Hematopoietic multipotent progenitor cell treated with erythropoietin and hydrocortisone succinate and interleukin-3 and kit ligand, for 4 days (in vitro differentiated cells): ENCODE measurements around the gene MCUR1.
"Not testable (repeated sequence)": the region's sequence is repeated elsewhere in the genome, so short reads cannot be mapped to it uniquely, and the experiment has no call there.

Experiments
- DNase-seq: peaks from one replicate; pipeline ENCODE4 v3.0.0-alpha.2; 2015

The MCUR1 gene

DNA sequence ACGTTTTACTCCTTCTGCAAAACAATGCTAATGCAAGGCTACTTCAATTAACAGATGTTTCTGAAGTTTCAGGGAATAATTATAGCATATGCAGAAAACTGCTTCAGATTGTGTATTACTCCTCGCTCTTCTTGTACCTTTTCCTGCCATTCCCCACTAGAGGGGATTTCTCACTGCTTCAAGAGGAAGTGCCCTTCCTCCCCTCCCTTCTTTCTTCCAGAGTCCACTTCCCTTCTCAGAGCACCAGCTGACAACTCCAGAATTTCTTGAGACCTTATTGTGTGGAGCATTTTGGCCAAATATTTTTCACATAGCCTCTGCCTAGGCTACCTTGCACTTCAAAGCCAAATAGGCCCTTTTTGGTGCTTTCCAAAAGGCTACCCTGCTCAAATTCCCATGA, 12.7 kb upstream of the MCUR1 start:
- no peak for DNase-seq

GRCh38 chr6:13825871-13826270, 11.5 kb upstream of the MCUR1 start:
- no peak for DNase-seq

GRCh38 chr6:13818341-13818740, 4.0 kb upstream of the MCUR1 start:
- DNase-seq = no peak

- peak; percentile 56 for DNase-seq
Measured at GRCh38 chr6:13814938-13815575, 700 bp upstream of the MCUR1 start.

DNA sequence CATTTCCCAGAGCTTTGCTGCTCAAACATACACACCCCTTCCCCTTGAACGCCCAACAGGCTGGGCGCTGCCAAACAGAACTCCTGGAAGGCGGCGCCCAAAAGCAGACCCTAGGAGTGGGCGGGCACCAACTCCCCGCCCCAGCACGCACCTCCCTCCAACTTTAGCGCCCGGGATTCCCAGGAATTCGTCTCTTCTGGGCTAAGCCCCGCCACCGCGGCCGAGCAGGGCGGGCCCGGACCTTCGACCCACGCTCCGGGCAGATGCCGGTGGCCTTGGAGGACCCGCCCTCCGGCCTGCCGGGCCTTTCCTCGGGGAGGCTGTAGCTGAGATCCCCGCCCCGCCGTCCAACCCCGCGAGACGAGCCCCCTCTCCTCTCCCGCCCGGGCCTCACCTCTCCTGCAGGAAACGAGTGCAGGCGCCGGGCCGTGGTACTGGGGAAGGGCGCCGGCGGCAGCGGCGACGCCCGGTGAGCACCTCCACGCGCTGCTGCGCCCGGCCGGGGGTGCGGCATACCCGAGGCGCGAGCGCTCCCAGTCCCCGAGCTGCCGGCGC, 659 bp downstream of the MCUR1 start:
- peak; percentile 78 for DNase-seq

- DNase-seq = no peak
Measured at GRCh38 chr6:13813026-13813425, 1.3 kb downstream of the MCUR1 start.

DNA sequence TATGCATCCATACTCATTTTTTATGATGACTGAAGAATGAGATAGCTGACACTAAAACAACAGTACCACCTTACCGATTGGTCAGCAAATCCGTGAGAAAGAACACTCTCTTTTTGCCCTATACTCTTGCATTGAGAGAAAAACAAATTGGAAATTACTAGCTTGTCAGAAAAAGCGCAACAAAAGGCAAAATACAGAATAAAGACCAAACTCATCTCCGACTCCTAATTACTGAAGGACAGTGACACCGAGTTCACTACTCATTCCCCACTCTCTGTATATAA, 2.1 kb downstream of the MCUR1 start:
- no peak for DNase-seq

GRCh38 chr6:13811627-13812358, 2.6 kb downstream of the MCUR1 start:
- peak; percentile 23 for DNase-seq

DNA sequence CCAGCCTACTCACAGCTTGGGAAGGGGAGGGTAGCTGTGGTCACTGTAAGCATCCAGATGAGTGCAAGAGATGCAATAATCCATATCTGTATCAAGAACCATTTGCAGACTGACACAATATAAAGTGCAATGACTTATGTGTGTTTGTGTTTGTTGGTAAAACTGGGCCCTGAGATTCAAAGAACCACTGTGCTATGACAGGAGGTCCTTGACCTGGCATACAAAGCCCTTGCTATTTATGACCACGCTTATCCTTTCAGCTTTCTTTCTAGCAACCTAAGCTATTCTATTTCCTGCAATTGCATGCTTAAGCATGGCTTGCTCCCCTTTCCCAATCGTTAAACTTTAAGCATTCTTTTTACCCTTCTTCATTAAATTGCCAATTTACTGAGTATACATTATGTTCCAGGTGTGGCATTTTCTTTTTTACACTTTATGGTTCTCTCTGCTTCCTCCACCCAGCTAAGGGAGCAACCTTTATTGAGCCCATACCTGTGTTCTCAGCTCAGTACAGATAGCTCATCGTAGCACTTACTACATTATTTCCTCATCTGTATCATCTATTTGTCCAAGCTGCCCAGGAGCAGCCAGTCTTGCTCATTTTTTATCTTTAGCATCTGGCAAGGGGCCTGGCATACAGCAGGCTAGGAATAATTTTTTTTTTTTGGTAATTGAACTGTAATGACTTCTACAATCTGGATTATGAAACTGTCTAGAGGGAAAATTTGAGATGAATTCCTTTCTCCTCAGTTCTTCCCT, 3.5 kb downstream of the MCUR1 start:
- no peak for DNase-seq

DNA sequence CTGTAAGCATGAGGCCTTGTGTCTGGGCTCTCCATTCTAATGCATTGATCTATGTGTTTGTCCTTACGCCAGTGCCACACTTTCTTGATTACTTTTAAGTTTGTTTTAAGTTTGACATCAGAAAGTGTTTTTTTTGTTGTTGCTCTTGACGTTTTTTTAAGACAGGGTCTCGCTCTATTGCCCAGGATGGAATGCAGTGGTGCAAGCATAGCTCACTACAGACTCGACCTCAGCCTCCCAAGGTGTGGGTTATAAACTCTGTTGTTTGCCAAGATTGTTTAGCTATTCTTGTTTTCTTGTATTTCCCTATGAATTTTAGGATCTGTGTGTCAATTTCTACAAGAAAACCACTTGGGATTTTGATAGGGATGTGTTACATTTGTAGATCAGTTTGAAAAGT, 5.6 kb downstream of the MCUR1 start:
- no peak for DNase-seq

GRCh38 chr6:13807696-13808095, 6.7 kb downstream of the MCUR1 start:
- peak; percentile 58 for DNase-seq

- DNase-seq = no peak
Measured at GRCh38 chr6:13803581-13803980, 10.8 kb downstream of the MCUR1 start.

DNA sequence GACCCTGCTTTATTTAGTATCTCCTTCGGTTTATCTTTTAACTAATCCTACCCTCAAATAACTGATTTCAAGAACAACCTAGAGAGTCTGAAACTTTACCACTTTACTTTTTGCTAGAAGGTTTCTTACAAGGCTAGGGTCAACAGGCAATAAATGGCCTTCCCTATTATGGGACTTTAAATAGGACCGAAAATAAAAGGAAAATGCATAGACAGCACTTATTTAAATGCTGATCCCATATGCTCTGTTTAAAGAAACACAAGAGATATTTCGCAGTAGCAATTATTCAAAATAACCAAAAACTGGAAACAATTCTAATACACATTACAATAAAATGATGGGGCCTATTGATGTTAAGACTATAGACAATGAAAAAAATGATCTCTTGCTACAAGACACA, 13.7 kb downstream of the MCUR1 start:
- DNase-seq = no peak

GRCh38 chr6:13796781-13797180, 17.6 kb downstream of the MCUR1 start:
- no peak for DNase-seq

DNA sequence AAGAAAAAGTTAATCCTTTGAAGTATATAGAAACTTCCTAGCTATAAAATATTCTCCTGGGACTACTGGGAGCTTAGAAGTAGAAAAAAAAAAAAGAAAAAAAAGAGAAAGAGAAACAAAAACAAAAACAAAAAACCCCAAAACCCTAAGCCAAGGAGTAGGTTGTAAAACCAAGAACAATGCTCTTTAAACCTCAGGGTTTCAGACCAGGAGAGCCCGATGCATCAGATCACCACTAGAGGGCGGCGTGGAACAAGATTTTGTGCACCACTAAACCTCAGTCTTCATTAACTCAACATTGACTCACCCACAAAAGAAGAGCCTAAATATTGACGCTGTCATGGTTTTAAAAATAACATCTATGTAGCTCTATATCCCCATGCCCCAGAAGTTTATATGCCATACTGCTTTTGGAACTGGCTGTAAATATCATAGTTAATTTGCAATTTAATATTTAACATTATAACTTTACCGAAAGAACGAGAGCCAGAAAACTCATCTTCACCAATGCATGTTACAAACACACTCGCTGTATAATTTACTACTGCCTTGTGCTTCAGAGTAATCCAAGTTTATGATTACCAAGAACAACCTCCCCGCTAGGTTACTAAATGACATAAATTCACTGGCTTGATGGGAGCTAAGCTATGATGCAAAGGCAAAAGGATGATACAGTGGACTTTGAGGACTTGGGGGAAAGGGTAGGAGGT, 19.2 kb downstream of the MCUR1 start:
- DNase-seq = peak; percentile 91

- DNase-seq = no peak
Measured at GRCh38 chr6:13794184-13794583, 20.2 kb downstream of the MCUR1 start.

DNA sequence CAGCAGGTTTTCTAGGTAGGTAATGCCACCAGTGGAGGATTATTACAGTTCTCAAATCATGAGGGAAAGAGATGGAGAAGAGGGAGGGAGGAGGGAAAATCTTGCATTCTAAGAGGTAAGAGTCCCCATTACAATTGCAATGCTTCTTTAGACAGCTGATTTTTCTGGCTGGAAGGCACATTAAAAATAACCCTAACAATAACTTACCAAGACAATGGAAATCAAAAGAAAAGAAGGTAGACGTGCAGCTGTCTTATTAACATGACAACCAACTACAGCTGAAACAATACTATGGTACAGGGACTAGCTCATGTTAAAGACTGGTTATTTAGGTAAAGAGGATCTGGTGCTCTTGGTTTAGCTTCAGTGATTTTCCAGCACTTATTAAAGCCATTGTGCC, 24.6 kb downstream of the MCUR1 start:
- no peak for DNase-seq

DNA sequence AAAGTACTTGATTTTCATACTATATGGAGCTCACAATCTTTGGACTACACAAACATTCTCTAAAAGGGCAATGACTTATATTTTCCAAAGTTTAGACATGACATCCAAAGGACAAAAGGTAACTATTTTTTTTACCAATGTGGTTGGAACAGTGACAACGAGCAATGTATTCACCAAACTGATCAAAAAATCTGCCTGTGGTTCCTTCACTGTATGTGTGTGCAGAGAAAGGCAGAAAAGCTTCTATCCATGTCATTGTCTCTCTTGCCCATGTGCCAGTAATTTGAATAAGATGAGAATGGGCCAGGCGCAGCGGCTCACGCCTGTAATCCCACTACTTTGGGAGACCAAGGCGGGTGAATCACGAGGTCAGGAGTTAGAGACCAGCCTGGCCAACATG, 25.5 kb downstream of the MCUR1 start:
- no peak for DNase-seq

GRCh38 chr6:13787137-13787536, 27.2 kb downstream of the MCUR1 start:
- no peak for DNase-seq

DNA sequence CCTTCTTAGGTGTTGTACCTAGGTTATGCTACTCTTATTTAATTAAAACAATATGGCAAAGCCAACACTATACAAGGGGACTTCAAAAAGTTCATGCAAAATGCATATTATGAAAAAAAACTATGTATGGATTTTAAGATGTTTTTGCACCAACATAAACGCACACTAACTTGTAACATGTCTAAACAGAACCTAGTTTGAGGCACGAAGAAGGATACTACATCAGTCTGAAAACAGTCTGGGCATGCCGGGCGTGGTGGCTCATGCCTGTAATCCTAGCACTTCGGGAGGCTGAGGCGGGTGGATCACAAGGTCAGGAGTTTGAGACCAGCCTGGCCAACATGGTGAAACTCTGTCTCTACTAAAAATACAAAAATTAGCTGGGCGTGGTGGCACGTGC, 34.2 kb downstream of the MCUR1 start:
- DNase-seq = not testable (repeated sequence)

GRCh38 chr6:13778028-13778427, 36.3 kb downstream of the MCUR1 start:
- DNase-seq = no peak

GRCh38 chr6:13776602-13777001, 37.8 kb downstream of the MCUR1 start:
- no peak for DNase-seq

DNA sequence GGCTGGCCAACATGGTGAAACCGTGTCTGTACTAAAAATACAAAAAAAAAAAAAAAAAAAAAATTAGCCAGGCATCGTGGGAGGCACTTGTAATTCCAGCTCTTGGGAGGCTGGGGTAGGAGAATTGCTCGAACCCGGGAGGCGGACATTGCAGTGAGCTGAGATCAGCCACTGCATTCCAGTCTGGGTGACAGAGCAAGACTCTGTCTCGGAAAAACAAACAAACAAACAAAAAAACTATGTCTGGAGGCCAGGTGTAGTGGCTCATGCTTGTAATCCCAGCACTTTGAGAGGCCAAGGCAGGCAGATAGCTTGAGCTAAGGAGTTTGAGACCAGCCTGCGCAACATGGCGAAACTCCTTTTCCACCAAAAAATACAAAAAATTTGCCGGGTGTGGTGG, 38.9 kb downstream of the MCUR1 start:
- not testable (repeated sequence) for DNase-seq
